Measurements from ENCODE around the gene MYF6. TPM values are rescaled to one million over a fixed set of nuclear protein-coding genes. Genes with fewer than 3 reads are reported as not detected.

Gene MYF6
- total and polyA plus RNA-seq, 11 donors = 0.21 to 0.69 (median 0.47) TPM; not detected in 8

DNA sequence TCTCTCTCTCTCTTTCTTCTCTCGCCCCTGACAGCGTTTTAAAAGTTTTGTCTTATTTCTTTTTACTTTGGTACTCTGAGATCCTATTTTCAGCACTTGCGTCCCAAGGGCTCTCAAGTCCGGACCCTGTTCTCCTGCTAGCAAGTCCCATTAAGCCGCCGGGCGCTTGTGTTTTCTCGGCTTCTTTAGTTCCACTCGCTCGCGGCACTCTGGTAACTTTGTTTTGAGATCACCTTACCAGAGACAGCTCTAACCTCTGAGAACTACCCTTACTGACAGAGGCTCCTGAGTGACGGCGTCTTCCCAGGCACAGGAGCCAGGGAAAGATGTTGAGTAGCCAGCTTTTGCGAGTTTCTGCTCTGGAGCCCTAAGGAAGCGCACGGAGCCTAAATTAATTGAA is 6.6 kb downstream of the MYF6 start:
- Histone ChIP-seq H3K27ac (no peak overlapping the region), H3K9me3 (no peaks in the 10 kb centered on the region), H3K27me3 (peaks cover 3 to 47% (median 8%) of the 10 kb centered on the region in 9 donors), H3K36me3 (no peaks in the 10 kb centered on the region), H3K4me1 (no peaks in the 10 kb centered on the region), H3K4me3 (peak overlapping the region in 9 of 12 donors; percentile 5 to 39 (median 24))
- no peak for TF ChIP-seq POLR2A (IDR thresholded peaks at IDR 0.05)
- TF ChIP-seq, protein P1, sequence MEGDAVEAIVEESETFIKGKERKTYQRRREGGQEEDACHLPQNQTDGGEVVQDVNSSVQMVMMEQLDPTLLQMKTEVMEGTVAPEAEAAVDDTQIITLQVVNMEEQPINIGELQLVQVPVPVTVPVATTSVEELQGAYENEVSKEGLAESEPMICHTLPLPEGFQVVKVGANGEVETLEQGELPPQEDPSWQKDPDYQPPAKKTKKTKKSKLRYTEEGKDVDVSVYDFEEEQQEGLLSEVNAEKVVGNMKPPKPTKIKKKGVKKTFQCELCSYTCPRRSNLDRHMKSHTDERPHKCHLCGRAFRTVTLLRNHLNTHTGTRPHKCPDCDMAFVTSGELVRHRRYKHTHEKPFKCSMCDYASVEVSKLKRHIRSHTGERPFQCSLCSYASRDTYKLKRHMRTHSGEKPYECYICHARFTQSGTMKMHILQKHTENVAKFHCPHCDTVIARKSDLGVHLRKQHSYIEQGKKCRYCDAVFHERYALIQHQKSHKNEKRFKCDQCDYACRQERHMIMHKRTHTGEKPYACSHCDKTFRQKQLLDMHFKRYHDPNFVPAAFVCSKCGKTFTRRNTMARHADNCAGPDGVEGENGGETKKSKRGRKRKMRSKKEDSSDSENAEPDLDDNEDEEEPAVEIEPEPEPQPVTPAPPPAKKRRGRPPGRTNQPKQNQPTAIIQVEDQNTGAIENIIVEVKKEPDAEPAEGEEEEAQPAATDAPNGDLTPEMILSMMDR (IDR thresholded peaks at IDR 0.05) = no peak
- ATAC-seq (no peak), DNase-seq (no peak)
- 16 to 37% (median 19%) methylated on average over 16 of the region's 16 CpGs for whole genome bisulfite sequencing, 4 donors
- intact Hi-C loops (cut with DNase I) = no loop called here

DNA sequence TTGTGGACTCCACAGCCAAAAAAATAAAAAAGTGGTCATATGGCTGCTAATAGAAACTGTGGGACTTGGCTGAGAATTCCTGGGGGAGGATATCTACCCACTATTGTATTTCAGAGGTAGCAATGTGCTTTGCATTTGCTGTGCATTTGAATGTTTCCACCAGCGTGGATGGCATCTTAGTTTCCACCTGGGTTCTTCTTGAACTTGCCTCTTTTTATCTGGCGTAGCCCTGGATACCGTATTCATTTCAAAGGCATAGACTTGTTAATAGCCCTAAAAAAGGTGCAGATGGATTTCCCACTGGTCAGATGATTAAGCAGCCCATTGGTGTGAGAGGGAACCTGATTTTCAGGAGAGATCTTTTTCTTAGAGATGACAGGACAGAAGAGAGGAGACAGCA is 7.4 kb downstream of the MYF6 start:
- DNase-seq (no peak), ATAC-seq (no peak)
- no peak overlapping the region for H3K4me3 ChIP-seq
- H3K36me3 ChIP-seq = no peaks in the 10 kb centered on the region
- H3K4me1 ChIP-seq = no peaks in the 10 kb centered on the region
- H3K9me3 ChIP-seq = no peaks in the 10 kb centered on the region
- intact Hi-C loops (cut with DNase I) = no loop called here
- 73 to 86% (median 78%) methylated on average over 3 of the region's 3 CpGs for WGBS, 4 donors
- H3K27me3 ChIP-seq = peaks cover 3 to 41% (median 8%) of the 10 kb centered on the region in 9 donors
- TF ChIP-seq POLR2A (IDR thresholded peaks at IDR 0.05) = no peak
- H3K27ac ChIP-seq = no peak overlapping the region

DNA sequence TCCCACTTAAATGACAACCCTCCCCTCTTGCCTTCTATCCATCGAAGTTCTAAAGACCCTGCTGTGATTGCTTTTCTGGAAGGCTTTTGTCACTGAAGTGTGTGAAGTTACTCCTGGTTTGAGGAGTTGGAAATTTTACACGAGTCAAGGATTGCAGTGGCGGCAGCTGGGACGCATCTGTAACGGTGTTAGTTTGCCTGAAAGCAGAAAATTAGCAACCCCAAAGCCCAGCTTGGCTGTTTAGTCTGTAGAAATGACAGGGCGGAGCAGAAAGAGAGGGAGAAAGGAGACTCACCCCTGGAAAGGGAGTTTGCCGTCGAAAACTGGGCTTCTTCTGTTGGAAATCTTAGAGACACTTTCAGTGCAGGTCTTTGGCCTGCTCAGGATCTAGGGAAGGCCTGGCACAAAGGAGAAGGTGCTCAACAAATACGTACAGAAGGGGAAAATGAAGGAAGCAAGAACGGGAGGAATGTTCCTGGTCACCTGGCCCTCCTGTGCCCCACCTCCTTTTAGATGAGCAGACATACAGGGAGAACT is 8.3 kb downstream of the MYF6 start:
- Histone ChIP-seq H3K9me3 (no peaks in the 10 kb centered on the region), H3K4me3 (no peak overlapping the region), H3K36me3 (no peaks in the 10 kb centered on the region), H3K27me3 (peaks cover 3 to 34% (median 8%) of the 10 kb centered on the region in 9 donors), H3K4me1 (no peaks in the 10 kb centered on the region), H3K27ac (no peak overlapping the region)
- intact Hi-C loops (cut with DNase I) = no loop called here
- WGBS, 4 donors = 52 to 65% (median 62%) methylated on average over 10 of the region's 10 CpGs
- TF ChIP-seq POLR2A (IDR thresholded peaks at IDR 0.05) = no peak
- TF ChIP-seq, protein P1 (IDR thresholded peaks at IDR 0.05) = no peak
- ATAC-seq (no peak), DNase-seq (no peak)

DNA sequence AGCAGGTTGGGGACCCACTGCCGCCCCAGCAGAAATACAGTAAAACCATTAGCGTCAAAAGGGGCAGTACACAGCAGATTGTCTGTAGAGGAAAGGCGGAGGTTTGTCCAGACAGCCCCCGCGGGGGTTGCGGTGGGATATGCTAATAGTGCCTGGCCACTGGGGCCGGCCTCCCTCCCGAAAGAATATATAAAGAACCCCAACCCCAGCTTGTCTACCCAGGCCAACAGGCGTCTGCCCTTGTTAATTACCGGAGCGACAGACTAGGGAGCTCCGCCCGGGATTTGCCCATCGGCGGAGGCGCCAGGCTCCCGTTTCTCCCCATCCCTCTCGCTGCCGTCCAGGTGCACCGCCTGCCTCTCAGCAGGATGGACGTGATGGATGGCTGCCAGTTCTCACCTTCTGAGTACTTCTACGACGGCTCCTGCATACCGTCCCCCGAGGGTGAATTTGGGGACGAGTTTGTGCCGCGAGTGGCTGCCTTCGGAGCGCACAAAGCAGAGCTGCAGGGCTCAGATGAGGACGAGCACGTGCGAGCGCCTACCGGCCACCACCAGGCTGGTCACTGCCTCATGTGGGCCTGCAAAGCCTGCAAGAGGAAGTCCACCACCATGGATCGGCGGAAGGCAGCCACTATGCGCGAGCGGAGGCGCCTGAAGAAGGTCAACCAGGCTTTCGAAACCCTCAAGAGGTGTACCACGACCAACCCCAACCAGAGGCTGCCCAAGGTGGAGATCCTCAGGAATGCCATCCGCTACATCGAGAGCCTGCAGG is 9.4 kb downstream of the MYF6 start, which contains the start of gene MYF5:
Gene MYF5 (plus strand): TSS at position 217 of the 774 bp plus-strand sequence. CDS start 152 bp downstream, at position 369.
- Histone ChIP-seq H3K9me3 (no peaks in the 10 kb centered on the region), H3K27me3 (peaks cover 3 to 31% (median 8%) of the 10 kb centered on the region in 9 donors), H3K36me3 (no peaks in the 10 kb centered on the region), H3K27ac (no peak within 1 kb of the TSS), H3K4me1 (no peaks in the 10 kb centered on the region), H3K4me3 (no peak within 1 kb of the TSS)
- WGBS, 4 donors = 34 to 47% (median 40%) methylated on average over 28 to 45 of the region's 45 CpGs
- intact Hi-C loops (cut with DNase I) = no loop called here
- no peak for TF ChIP-seq POLR2A (IDR thresholded peaks at IDR 0.05)
- TF ChIP-seq, protein P1 (IDR thresholded peaks at IDR 0.05) = no peak
- no peak for DNase-seq
- ATAC-seq = no peak
